HG02970 (cell line): Measurements from ENCODE around the gene AVPI1.
"Not testable (repeated sequence)": the region's sequence is repeated elsewhere in the genome, so short reads cannot be mapped to it uniquely, and the experiment has no call there.

ENCODE experiments used
- ATAC-seq: cut with Tn5 transposase; IDR thresholded peaks from one replicate; pipeline ENCODE4 v1.9.1; 2021; ENCODE audit warnings: mild to moderate bottlenecking, moderate library complexity, moderate number of reproducible peaks; ENCODE audit not compliant: unreplicated experiment, low FRiP score

AVPI1 gene

GRCh38 chr10:97684368-97684713 is 2.7 kb downstream of the AVPI1 start:
- not testable (repeated sequence) for ATAC-seq

GRCh38 chr10:97683556-97684367 is 3.3 kb downstream of the AVPI1 start:
- no peak for ATAC-seq

GRCh38 chr10:97682042-97682441 is 5.0 kb downstream of the AVPI1 start:
- no peak for ATAC-seq

DNA sequence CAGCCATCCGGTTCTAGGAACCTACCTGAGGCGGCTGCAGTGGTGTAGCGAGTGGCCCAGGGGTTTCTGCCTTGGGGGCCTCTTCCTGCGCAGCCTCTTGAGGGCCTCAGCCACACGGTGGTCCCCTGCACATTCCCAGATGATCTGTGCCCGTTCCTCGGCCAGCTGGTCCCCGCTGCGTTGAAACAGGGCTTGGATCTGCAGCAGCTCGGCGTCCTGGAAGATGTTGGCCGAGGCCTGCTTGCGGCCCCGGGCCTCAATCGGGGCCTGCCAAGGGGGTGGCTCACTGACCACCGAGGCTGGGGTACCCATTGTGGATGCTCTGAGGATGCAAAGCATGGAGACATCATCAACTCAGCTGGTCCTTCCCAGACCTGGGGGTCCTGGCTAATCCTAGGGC is 7.4 kb downstream of the AVPI1 start:
- ATAC-seq = no peak

DNA sequence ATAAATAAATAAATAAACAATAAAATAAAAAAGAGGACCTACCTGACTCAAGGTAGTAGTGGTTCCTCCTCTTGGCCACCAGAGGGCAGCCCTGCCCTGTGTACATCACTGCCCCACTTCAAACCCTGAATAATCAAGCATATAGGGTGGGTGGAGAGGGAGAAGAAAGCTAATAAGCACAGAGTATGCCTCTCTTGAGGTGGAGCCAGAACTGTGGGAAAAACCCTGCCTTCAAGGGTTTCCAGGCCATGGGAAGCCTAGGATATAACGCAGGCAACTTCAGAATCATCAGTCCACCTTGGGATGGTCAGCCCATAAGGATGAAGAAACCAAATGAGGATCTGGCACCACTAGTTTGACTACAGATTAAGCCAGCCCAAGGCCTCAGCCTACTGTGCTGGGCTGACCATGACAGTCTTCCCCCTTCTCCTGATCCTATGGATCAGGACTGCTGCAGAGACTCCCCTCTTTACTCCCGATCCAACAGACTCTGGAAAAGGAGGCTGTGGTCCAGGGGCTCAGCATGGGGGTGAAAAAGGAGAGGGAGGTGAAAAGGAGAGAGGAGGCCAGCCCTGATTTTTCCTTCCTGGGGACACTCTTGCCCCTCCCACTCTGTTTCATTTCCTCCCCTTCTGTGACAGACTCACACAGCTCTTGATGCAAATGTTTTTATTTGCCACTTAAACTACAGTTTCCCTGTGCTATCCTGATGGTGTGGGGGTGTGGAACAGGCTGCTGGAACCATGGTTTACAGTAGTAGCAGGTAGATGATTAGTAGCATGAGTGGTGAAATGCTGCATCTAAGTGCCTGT is 10.1 kb downstream of the AVPI1 start:
- no peak for ATAC-seq

DNA sequence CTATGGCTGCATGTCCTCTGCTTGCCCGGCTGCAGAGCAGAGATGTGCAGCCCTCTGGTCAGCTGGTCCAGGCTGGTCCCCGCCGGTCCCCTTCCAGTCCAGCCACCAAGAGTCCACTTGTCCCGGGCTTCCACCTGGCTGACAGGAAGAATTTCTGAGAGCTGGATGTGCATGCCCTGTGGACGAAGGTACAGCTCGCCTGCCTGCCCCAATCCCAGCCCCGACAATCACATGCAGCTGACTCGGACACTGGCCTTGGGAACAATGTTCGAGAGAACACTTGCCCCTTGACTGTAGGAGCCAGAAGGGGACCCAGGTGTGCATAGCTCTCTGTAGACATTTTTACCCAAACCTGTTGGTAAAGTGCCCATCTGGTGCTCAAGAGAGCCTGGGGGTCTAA is 11.8 kb downstream of the AVPI1 start:
- no peak for ATAC-seq

DNA sequence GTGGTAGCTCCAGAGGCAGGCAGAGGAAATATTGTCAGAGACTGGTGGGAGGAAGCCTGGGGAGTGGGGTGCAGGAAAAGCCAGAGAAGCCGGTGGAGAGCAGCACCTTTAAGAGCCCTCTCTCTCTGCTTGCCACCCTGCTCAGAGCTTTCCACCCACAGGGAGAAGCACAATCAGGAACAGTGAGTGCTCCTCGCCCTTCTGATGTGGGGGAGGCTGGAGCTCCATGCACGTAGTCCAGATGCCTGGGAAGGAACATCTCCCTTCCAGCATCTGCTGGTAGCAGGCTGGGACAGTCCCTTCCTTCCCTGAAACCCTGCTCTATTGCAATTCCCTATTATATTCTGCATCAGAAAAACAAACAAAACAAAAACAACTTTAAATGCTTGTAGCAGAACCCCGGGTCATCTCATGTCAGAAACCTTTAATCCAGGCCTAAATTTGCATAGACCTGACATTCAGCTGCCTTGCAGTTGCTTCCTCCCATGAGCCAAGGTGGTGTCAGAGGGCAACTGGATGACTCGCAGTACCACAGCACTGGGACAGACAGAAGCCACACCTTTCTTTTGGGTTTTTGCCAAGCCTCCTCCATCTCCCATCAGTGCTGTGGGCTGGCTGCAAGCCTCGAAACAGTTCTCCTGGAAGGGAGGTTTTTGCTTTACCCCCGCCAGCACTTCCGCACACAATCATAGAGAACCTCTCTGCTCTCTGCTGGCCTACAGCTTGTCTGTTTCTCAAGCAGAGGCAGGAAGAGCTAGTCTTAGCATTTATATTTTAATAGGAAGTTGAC is 13.1 kb downstream of the AVPI1 start:
- no peak for ATAC-seq

GRCh38 chr10:97669571-97669970 is 17.5 kb downstream of the AVPI1 start:
- ATAC-seq = no peak

GRCh38 chr10:97667463-97667862 is 19.6 kb downstream of the AVPI1 start:
- no peak for ATAC-seq

GRCh38 chr10:97666992-97667391 is 20.0 kb downstream of the AVPI1 start:
- ATAC-seq = no peak

DNA sequence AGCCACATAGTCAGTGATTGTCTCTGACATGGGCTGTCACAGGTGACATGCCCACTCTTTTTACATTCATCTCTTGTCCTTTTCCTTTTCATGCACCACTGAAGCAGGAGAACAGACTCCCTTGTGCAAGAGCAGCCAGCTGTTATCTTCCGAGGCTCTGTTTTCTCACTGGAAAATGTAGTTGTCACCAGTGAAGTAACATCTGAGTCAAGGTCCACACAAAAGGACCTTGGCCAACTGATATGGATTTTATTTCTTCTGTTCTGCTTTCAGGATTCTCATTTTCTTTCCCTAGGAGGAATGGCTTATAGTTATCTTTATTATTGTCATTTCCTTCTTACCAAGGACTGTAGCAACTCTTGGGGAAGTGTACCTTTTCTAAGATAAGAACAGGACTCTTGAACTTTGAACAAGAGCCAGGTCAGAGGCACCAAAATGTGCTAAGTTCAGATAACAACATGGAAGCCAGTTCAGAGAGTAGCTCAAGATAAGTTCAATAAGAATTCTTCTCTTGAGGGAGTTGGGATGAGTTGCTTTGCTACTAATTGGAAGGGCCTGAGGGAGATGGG is 22.7 kb downstream of the AVPI1 start:
- no peak for ATAC-seq

DNA sequence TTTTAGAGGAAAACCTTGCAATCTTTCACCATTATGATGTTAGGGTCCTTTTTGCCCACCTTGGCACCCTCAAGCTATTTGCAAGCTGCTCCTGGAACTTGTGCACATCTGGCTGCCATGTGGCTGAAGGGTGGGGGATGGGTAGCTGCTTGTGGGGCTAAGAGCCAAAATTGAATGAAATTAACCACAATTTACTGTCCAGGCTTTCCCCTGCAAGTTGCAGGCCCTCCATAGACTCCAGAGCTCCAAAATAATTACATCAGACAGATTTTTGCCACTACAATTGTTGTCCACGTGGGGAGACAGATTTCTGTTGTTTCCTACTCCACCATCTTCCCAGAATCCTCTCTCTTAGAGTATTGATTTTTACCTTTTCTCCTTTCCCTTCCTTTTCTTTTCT is 27.5 kb downstream of the AVPI1 start:
- ATAC-seq = no peak

GRCh38 chr10:97656777-97657176 is 30.3 kb downstream of the AVPI1 start:
- ATAC-seq = no peak

DNA sequence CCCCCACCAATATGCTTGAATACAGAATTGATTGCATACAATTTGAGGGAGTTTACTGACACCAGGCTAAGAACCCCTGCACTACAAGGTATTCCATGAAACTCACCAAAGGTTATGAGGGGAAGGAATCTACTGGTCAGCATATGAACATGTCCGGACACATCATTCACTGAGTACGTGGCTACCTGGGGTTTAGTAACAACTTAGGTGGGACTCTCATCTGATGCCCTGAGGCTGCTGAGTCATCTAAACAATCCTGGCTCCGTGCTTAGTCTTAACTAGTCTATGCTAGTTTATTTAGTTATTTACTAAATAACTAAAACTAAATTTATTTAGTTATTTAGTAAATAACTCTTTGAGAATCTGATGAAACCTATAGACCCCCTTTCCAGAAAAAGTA is 35.3 kb downstream of the AVPI1 start:
- no peak for ATAC-seq

DNA sequence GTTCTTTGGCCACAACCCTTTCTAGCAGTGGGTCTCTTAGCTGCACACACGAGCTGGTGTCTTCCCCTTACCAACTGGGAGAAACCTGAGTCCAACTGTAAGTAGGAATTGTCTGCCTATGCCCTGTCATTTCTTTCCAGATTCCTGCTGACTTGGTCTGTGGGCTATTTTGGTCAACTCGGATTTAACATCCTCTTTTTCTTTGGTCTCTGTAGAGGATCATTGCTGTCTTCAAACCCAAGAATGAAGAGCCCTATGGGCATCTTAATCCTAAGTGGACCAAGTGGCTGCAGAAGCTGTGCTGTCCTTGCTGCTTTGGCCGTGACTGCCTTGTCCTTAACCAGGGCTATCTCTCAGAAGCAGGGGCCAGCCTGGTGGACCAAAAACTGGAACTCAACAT is 36.3 kb downstream of the AVPI1 start:
- ATAC-seq = no peak

DNA sequence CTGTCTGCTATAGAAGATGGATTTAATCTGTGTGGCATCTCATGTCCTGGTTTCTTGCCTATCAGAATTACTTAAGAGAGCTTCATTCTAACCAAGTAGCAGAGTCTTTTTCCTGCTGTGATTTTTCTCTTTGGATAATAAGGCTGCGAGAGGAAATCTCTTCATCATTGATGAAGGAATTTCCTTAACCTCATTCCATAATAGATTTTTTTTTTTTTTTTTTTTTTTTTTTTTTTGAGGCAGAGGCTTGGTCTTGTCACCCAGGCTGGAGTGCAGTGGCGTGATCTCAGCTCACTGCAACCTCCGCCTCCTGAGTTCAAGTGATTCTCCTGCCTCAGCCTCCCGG is 37.7 kb downstream of the AVPI1 start:
- ATAC-seq = not testable (repeated sequence)

DNA sequence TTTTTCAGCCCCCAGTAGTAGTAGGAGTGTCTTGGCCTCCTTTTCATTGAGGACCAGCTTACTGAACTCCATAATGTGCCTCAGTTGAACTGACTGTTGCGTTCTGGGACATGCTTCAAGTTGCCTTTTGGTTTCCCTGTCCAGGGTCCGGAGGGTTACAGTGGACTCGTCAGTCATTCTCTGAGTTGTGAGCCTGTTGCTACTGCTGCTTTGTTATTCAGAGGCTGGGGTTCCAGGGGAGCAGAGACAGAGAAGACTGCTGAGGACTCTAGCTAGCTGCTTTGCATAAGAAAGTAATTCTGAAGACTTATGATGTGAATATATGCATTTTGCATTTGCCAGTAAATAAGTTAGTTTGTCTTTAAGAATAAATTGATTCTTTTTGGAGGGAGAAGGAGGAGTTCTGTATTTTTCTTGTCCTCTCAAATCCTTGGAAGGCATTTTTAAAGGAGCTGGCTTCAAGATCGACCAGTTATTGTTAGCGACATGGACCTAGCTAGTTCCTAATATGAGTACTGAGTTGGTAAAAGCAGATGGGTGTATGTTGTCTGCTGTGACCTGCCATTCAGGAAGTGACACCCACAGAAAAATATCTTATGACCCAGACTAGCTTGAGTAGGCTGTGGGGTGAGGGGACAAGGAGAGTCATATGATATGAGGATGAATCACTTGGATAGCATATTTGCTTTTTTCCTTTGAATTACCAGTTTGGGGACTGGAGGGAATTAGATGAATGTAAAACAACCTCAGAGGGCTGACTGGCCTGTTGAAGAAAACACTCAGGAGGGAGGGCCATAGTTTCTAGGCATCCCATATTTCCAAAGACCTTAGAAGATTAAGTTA is 38.3 kb downstream of the AVPI1 start:
- no peak for ATAC-seq

- no peak for ATAC-seq
These were observed 39.5 kb downstream of the AVPI1 start for GRCh38 chr10:97647556-97647955.

GRCh38 chr10:97644936-97645335 is 42.1 kb downstream of the AVPI1 start:
- ATAC-seq = no peak

- ATAC-seq = no peak
These were observed 43.5 kb downstream of the AVPI1 start for GRCh38 chr10:97643441-97643985.
